NCI-H1105 (cell line): ENCODE results near the gene CACNA2D4.

Source experiments
- DNase-seq: peaks from one replicate; lab custom pipeline; 2025; lab: John Stamatoyannopoulos, UW

CACNA2D4 gene

DNA sequence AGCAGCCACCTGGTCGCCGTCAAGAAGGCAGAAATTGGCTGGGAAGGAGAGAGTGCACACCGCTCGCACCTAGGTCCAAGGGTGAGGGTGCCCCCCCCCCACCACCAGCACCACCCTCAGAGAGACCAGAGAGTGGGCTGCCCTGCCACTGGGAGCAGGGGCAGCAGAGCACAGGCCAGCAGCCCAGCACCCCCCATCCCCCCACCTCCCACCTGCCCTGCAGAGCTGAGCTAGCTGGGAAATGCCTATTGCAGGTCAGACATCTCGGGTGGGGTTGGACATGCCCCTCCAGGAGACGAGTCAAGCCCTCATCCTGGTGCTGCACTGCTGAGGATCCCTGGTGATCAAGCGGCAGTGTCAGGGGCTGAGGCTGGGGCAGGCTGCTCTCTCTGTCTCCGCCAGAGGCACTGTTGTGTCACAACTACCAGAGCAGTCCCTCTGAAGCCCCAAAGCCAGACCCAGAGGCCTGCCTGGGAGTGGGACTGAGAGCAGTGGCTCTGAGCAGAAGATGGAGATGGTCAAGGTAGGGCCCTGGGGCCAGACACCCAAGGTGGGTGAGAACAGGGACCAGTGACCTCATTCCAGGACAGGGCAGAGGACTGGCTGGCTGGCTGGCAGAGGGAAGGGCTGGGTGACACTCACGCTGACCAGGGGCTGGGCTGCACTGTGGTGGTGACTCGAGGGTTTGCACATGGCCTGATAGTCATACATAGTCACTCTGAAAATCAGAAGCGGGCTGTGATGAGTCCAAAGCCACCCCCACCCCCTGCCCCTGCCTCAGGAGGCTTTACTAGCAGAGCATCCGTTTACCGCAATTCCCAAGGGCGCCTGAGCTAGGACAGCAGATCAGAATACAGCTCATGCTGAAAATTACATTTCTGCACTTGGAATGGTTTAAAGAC lies 117.8 kb downstream of the CACNA2D4 start:
- DNase-seq: no peak

DNA sequence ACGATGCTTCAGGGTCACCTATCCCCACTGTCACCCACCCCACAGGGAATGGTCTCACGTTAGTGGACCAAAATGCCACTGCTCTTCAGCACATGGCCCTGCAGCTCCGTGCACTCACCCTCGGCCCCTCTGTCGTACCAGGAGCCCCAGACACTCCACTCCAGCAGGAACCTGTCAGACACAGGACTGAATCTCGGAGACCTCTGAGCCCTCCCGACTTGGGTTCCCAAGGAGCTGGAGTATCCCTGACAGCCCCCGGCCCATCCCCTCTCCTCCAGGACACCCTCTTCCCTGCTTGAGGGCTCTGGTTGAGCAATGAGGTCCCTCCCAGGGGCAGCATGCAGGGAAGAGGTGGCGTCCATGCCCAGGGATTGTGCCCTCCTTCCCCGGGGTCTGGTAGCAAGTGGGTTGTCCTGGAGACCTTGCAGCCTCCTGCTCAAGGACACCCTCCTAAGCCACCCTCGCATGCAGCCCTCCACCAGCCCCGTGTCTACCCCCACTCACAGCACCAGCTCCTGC lies 118.5 kb downstream of the CACNA2D4 start:
- DNase-seq: no peak

DNA sequence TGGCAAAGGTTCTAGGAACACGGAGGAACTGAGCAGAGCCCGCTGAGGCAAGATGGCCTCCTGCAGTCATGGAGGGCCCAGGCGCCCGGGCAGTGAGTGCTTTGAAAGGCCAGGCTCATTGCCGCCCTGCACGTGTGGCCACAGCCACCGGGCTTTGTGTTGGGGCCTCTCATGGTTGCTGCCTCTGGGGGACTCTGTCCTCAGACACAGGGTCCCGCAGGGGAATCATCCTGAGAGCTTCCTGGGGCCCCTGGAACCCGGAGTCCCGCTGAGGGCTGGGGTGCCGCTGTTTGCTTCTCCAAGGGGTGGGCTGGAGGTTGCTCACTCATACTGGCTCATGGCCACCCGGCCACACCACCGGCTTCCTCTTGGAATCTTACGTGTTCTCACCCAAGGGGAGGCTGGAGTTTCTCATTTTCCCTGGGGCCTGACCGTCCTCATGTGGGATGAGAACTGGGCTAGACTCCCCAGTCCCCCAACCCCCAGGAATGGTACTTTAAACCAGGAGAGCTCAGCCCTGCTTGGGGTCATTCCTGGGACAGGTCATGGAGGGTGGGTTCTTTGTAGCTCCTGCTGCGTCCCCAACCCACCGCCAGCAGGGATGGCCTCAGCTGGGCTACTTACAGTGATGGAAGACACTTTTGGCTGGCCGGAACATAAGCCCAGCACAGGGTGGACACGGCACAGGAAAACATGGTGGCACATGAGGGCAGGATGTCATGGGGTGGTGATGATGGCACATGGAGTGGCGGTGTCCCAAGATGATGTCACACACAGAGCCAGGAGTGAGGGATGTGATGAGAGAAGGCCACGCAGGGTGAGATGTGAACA lies 119.2 kb downstream of the CACNA2D4 start:
- DNase-seq: no peak

DNA sequence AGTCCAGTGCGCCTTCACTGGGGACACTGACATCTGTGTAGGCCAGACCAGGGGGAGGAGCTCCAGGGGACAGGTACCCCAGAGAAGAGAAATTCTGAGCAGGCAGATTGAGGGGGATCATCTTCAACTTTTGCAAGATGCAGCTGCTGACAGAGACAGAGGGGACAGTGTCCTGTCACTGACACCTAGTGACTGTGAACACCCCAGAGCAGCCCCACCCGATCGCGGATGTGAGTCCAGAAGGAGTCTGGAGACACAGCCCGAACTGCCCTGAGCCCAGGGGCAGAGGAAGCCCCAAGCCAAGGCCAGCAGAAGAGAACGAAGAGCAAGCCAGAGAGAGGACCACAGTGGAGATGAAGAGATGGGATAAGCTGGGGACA lies 119.8 kb downstream of the CACNA2D4 start:
- no peak for DNase-seq

DNA sequence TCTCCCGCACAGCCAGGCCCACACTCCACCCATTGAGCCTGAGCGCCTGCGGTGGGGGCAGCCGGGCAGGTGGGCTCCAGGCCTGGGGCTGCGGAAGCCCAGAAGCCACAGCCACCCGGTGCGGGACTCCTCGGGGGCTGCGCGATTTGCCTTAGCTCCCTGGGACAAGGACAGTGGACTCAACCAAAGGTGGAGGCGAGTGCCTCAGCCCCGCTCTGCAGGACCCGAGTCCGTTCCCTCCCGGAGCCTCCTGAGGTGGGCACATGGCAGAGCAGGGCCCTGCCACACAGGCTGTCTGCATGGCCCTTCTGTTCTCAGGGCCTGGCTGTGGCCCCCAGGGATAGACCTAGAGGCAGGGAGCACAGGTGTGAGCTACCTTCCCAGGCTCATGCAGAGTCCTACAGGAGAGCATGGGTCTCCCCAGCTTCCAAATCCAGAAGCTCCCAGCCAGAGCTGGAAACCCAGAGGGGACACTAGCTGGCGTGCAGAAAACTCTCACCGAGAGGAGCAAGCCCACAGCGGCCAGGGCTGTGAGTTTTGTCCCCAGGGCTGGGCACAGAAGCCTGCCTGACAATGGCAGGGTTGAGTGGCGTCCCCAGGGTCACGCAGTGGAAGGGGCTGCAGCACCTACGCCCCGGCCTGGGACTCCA lies 120.3 kb downstream of the CACNA2D4 start:
- DNase-seq: no peak

DNA sequence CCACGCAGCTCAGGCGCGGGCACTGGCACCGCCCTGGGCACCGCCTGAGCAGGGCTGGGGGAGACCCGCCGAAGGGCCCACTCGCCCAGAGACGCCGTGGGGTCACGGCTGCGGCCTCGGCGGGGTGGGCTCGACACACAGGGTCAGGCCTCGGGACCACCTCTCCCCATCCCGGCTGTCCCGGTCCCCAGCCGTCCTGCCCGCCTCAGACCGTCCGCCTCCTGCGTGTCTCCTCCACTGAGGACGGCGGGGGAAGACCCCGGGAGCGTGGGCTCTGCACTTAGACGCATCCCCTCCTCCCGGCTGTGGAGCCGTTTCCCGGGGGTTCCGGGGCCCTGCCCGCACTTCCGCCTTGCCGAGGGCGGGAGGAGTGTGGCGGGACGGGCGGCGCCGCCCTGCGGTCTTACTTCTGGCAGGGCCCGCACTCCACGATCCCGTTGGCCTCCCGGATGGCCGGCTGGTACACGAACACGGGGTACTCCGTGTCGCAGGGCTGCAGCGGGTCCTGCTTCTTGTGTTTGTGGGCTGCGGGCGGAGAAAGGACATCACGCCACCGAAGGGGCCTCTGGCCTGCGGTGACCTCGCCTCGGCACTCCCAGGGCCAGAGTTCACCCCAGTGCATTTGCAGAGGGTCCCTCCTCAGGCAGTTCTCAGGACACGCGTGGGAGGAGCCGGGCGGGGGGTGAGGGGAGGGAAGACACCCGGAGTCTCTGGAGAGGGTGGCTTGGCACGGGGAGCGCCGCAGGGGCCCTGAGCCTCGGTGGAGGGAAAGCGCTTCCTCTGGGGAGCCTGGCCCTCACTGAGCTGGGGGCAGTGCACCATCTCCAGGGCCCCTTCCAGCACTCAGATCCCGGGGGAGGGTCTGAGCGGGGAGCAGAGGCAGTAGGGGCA lies 121.2 kb downstream of the CACNA2D4 start:
- DNase-seq: no peak

DNA sequence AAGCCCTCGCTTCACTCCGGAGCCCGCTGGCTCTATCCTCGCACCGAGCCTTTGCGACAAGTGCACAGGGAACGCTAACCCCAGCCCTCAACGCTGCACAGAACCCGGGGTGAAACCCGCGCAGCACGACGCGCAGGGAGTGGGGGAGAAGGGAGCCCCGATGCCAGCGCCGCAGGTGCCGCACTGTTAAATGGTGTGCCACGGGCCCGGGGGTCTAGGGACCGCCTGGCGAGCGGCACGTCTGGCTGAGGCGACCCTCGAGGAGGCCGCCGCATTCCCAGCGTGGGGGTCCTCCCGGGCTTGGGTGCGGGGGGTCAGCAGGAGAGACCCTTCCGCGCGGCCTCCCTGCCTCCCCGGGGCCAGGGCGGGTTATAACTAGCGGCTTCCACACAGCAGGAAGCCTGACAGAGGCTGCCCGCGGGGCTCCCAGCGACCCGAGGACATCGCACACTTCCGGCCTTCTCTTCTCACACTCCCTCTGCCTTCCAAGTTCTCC lies 121.9 kb downstream of the CACNA2D4 start:
- DNase-seq: no peak

DNA sequence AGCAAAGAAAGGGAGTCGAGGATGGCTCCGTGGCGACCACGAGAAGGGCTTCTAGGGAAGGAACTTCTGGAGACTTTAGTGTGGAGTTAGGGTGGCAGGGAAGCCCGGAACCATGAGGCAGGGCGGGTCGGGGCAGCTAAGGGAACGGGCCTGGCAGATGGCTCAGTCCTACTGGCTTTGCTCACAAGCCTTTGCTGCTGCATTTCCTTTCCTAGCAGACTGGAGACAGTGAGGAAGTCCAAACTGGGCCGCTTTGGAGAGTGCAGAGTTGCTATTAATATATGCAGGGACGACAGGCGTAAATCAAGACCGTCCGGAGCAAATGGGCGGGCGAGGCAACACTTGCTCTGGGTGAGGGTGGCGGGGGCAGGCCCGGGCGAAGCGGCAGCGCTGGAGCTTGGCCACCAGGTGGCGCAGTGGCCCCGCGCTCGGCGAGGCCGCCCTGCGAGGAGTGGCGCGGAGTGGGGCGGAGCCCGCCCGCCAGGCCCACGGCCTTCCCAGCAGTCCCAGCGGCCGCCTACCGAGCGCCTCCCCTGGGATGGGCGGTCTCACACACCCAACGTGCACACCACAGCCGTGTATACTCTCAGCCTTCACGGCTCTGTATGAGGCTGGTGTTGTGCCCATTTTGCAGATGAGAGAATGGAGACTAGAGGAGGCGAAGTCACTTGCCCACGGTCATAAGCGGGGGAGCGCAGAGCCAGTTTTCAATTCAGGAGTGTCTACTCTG lies 122.5 kb downstream of the CACNA2D4 start:
- DNase-seq: peak; percentile 68

DNA sequence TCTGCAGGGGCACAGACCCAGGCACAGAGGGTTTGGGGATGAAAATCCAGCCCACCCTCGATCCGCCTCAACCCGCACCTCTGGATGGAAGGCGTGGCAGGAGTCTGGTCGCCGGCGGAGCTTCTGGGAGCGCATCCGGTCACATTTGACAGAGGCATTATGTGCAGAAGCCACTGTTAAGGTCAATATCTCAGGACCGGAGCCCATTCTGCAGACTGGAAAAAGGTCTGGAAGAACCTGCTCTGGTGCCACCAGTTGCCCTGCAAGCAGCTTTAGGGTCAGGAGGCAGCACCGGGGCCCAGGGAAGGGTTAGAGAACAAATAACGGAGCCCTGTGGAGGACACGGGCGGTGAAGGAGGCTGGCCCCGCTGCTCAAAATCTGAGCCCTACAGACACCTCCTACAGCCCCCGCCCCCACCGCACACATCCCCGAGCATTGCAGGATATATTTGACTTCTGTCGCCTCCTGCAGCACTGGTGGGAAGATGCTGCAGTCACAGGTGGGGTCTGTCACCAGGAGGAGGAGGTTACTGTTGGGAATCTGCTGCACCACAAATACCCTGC lies 123.1 kb downstream of the CACNA2D4 start:
- no peak for DNase-seq

DNA sequence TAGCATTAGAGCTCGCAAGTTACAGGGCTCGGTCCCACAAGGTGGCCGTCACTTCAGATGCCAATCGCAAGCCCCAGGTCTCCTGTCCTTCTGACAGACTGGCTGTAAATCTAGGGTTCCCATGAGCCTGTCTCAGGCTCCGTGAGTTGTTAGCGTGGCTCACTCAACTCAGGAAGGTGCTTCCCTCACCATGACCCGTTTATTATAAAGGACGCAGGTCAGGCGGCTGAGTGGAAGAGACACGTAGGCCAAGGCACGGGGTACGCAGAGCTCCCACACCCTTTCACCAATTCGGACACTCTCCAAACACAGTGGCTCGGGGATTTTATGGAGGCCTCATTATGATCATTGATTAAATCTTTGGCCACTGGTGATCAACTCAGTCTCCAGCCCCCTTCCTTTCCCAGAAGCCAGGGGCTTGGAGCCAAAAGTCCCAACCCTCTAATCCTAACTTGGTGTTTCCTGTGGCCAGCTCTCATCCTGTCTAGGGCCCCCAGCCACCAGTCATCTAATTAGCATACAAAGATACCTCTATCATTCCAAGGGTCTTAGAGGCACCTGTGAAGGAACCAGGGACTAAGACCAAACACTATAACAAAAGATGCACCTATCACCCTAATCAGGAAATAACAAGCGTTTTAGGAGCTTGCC lies 123.9 kb downstream of the CACNA2D4 start:
- DNase-seq: no peak

DNA sequence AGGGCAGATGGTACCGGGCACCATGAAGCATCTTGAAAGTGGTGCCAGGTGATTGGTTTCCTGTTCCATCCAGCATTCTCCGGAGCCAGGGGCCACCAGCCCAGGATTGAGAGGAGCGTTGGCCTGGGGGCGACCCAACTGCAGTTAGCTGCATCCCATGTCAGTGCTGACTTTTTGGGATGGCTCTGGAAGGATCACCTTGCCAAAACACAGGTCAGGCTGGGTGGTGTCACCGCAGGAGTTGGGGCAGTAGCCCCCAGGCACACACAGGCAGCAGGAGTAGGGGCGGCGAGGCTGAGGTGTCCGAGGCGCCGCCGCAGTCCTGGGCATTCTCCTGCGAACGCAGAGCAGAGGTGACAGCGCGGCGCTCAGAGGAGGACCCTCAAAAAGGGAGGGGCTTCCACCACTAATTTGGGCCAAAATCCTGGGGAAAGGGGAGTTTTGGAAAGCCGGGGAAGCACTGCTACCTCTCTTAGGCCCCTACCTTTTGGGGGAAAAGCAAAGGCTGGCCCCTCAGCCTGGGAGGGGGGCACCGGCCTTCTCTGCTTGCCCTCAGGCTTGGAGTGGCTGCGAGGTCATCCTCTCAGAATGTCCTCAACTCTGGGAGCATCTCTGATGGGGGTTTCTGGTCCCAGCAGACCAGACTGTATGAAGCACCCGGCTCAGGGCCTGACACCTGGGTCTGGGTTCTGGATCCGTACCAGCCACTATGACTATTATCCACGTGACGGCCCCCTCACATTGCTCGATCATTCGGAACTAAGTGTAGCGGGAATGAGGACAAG lies 124.8 kb downstream of the CACNA2D4 start:
- no peak for DNase-seq

DNA sequence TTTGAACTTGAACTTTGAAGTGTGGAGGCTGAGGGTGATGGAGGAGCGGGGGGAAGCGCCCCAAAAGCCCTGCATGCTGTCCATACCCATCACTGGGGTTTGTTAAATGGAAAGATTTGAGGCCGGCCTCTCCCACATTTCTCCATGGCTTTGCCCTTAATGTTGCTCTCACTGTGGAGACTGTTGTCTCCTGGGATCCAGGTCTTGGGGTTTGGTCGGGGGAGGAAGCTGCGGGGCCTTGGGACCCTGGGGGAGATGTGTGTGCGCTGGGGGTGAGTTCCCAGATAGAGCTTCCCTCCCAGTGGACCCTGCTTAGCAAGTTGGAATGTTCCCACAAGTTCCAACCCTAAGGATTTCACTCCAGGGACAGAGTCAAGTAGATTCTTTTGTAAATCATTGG lies 126.0 kb downstream of the CACNA2D4 start:
- DNase-seq: no peak

DNA sequence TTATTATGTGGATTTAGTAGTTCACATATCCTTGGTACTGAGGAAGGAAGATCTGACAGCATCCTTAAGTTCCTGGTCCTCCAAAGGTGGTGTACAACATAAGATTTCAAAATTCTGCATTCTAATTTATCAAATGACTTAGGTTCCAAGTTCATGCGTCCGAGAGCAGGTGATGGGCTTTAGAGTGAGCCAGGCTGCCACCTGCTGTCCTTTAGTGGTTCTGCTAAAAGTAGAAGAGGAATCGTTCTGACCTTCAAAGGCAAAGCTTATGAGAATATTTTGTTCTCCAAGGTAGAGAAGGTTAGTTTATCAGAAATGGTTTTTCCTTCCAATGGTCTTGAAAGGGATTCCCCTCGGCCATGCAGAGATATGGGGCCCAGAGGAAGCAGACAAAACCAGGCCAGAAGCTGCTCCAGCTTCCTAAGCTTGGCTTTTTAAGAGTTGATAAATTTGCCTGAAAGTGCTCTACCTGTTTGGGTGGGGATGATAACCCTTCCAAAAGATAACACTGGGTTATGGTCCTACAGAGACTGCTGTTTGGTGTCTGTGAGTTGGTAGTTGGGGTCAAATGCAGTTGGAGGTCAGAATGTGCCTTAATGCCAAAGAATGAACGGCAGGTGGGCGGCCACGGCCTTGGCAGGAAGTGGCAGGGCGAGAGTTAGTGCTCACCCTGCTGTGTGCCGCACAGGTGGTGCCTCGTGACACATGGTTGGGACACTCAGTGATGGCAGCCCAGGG lies 127.2 kb downstream of the CACNA2D4 start:
- DNase-seq: peak; percentile 61

DNA sequence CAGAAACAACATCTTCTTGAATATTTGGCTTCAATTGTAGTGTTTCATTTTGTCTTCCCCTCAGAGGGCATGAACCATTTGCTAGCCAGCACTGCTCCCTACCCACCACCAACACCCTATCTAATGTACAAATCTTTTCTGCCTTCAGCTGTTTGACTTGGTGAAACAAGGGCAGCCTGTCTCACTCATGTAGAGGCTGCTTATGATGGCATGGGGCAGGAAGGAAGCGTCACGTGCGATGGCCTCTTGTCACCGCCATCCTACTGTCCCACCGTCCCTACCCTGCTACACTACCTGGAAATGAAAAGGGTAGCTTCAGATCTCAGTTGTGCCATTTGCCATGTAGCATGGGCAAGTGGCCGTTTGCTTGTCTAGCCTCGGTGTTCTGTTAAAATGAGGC lies 128.0 kb downstream of the CACNA2D4 start:
- DNase-seq: no peak

DNA sequence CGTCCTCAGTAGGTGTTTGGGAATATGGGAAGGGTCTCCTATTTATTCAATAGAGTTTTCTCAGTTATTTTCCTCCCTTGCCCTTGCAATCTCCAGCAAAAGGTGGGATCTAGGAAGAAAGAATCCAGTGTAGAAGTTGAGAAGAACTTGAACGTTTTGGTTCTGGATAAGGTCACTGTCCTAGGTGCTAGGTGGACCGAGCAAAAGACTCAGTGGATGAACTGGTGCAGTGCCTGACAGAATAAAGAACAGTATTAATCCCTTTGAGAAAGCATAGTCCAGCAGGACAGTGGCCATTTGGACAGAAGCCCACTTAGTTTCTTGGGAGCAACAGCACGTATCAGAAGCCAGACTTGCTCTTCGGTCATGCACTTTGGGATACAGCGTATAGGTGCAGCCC lies 130.7 kb downstream of the CACNA2D4 start:
- no peak for DNase-seq

DNA sequence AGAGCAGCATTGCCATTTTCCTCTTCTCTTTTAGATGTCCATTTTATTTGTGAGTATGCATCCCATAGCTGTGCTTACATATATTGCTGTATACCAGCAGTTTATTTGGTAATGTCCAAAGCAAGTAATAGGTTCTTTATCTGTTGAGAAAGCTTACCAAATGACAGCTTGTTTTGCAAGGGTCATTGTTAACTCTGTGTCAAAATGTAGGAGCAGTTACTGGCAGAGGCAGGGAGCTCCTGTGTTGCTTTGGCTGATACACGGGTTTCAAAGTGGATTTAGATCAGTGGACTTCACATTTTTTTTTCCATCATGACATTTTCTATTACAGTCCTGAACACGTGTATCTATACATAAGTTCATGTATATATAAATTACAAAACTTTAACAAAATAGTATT lies 136.2 kb downstream of the CACNA2D4 start:
- DNase-seq: no peak

DNA sequence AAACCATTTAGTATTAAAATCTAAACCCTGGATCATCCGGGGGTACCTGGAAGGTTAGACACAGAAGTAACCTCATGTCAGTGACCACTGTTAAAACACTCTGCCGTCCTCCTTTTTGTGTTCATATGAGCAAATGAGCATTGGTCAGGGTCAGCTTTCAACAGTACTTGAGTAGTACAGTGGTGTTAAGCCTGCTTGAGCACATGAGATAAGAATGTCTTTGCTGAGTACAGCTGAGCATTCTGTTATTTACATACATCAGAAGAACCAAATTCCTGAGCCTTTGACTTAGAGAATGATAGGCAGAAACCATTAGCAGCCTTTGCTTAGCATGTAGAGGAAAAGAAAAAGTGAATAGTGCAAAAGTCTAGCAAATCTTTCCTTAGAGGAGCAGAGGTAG lies 136.7 kb downstream of the CACNA2D4 start:
- DNase-seq: no peak

DNA sequence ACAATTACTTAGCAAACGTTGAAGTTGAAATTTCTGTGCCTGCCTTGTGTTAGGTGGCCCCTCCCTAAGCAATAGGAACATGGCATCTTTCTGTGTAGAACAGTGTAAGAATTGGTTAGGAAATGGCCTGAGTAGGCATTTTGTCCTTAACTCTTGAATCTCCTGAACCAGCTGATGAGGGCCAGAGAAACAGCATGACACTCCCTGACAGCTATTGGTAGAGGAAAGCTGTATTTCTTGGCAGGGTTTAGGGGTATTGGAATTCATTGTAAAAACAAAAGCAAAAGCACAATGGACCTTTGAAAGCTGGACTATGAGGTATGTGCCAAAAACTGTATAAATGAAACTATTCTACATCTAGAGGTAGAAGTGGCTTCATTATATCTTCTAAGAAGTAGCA lies 138.7 kb downstream of the CACNA2D4 start:
- no peak for DNase-seq
